Neural cell (in vitro differentiated cells): ENCODE results near the gene USP46. TPM values are rescaled to one million over a fixed set of nuclear protein-coding genes. Genes with fewer than 3 reads are reported as not detected.

Experiments used
- H2AFZ ChIP-seq: fragments of 200-600, 300-800 bp; sonication (generic), shearing (Covaris generic); 2 replicates; pipeline ENCODE4 v1.6.0; 2014; ENCODE audit warnings: low read depth, mild to moderate bottlenecking, antibody characterized with exemption, low read length, moderate library complexity
- H3F3A ChIP-seq: fragments of 200-600 bp; shearing (Covaris generic); 2 replicates; pipeline ENCODE4 v1.6.1; 2016; ENCODE audit warnings: mild to moderate bottlenecking, moderate library complexity, mixed read lengths, antibody characterized with exemption, low read length; ENCODE audit not compliant: insufficient read depth, poor library complexity, severe bottlenecking
- H3K27ac ChIP-seq: fragments of 200-600, 300-800 bp; sonication (generic), shearing (Covaris generic); 2 replicates; pipeline ENCODE4 v1.5.1; 2014; ENCODE audit warnings: mild to moderate bottlenecking, low read length, moderate library complexity
- H3K27me3 ChIP-seq: fragments of 300-800, 200-600 bp; sonication (generic), shearing (Covaris generic); 2 replicates; pipeline ENCODE4 v1.6.0; 2014; ENCODE audit warnings: mild to moderate bottlenecking, low read depth, low read length, moderate library complexity; ENCODE audit not compliant: insufficient read depth
- H3K36me3 ChIP-seq: fragments of 300-800, 200-600 bp; sonication (generic), shearing (Covaris generic); 2 replicates; pipeline ENCODE4 v1.5.1; 2014; ENCODE audit warnings: mild to moderate bottlenecking, antibody characterized with exemption, low read length, moderate library complexity; ENCODE audit not compliant: insufficient read depth
- H3K4me2 ChIP-seq: fragments of 300-800, 200-600 bp; sonication (generic), shearing (Covaris generic); 2 replicates; pipeline ENCODE4 v1.6.0; 2014; ENCODE audit warnings: mild to moderate bottlenecking, low read length
- H3K4me3 ChIP-seq: fragments of 300-800, 200-600 bp; sonication (generic), shearing (Covaris generic); 2 replicates; pipeline ENCODE4 v1.5.1; 2014; ENCODE audit warnings: mild to moderate bottlenecking, low read length, moderate library complexity
- H3K79me2 ChIP-seq: fragments of 200-600 bp; shearing (Covaris generic); replicated peaks from 2 replicates; pipeline ENCODE4 v1.6.0; 2014; ENCODE audit warnings: mild to moderate bottlenecking, low read length, moderate library complexity; ENCODE audit not compliant: insufficient read depth
- H3K9ac ChIP-seq: fragments of 300-800, 200-600 bp; sonication (generic), shearing (Covaris generic); 2 replicates; pipeline ENCODE4 v1.6.1; 2016; ENCODE audit warnings: mild to moderate bottlenecking, low read length, mixed read lengths
- H3K9me2 ChIP-seq: fragments of 200-600 bp; shearing (Covaris generic); 2 replicates; pipeline ENCODE4 v1.6.1; 2016; ENCODE audit warnings: mild to moderate bottlenecking, low read length, mixed read lengths; ENCODE audit not compliant: insufficient read depth
- H3K9me3 ChIP-seq: fragments of 200-600, 300-800 bp; sonication (generic), shearing (Covaris generic); 2 replicates; pipeline ENCODE4 v1.6.1; 2016; ENCODE audit warnings: mild to moderate bottlenecking, mixed run types, low read length, moderate library complexity, mixed read lengths
- H4K20me1 ChIP-seq: fragments of 200-600 bp; shearing (Covaris generic); 2 replicates; pipeline ENCODE4 v1.6.1; 2016; ENCODE audit warnings: mild to moderate bottlenecking, mixed run types; ENCODE audit not compliant: insufficient read depth
- EP300 ChIP-seq: fragments of 450-650 bp; conservative IDR thresholded peaks from 2 replicates; pipeline ENCODE4 v1.6.1; 2014; ENCODE audit warnings: antibody characterized with exemption, mild to moderate bottlenecking, moderate library complexity; ENCODE audit not compliant: poor library complexity, severe bottlenecking
- EZH2 ChIP-seq: fragments of 200-600, 300-800 bp; shearing (Covaris generic), sonication (generic); IDR thresholded peaks from 2 replicates; pipeline ENCODE4 v1.6.1; 2014; ENCODE audit warnings: antibody characterized with exemption, low read length, borderline replicate concordance, mild to moderate bottlenecking; ENCODE audit not compliant: insufficient read depth, poor library complexity, severe bottlenecking
- MXI1 ChIP-seq: fragments of 450-650 bp; conservative IDR thresholded peaks from 2 replicates; pipeline ENCODE4 v1.6.1; 2014; ENCODE audit warnings: antibody characterized with exemption, mild to moderate bottlenecking; ENCODE audit not compliant: poor library complexity, severe bottlenecking
- POLR2AphosphoS5 ChIP-seq: IDR thresholded peaks from 2 replicates; pipeline ENCODE4 v1.6.1; 2012
- RAD21 ChIP-seq: fragments of 450-650 bp; conservative IDR thresholded peaks from 2 replicates; pipeline ENCODE4 v1.6.1; 2014; ENCODE audit warnings: antibody characterized with exemption, mild to moderate bottlenecking, moderate library complexity
- SMC3 ChIP-seq: fragments of 450-650 bp; conservative IDR thresholded peaks from 2 replicates; pipeline ENCODE4 v1.6.1; 2014; ENCODE audit warnings: antibody characterized with exemption, mild to moderate bottlenecking, moderate library complexity; ENCODE audit not compliant: poor library complexity
- TAF1 ChIP-seq: IDR thresholded peaks from 2 replicates; pipeline ENCODE4 v1.6.1; 2012; ENCODE audit warnings: low read depth
- polyA plus RNA-seq: library from polyadenylated mRNA; depleted of rRNA; stranded (reverse); fragments of >200 nt; gene quantifications from 2 replicates; pipeline ENCODE4 v1.2.3, GENCODE V29; 2014
- TF ChIP-seq, protein P1 (sequence below): IDR thresholded peaks from 2 replicates; pipeline ENCODE4 v1.6.1; 2012; ENCODE audit warnings: borderline replicate concordance
- TF ChIP-seq, protein P2 (sequence below): fragments of 450-650 bp; IDR thresholded peaks from 2 replicates; pipeline ENCODE4 v1.5.1; 2014; ENCODE audit warnings: antibody characterized with exemption, mild to moderate bottlenecking, moderate library complexity; ENCODE audit not compliant: poor library complexity, severe bottlenecking

The USP46 gene
- polyA plus RNA-seq, 1 donor from 2014 or later: 14.1 TPM

DNA sequence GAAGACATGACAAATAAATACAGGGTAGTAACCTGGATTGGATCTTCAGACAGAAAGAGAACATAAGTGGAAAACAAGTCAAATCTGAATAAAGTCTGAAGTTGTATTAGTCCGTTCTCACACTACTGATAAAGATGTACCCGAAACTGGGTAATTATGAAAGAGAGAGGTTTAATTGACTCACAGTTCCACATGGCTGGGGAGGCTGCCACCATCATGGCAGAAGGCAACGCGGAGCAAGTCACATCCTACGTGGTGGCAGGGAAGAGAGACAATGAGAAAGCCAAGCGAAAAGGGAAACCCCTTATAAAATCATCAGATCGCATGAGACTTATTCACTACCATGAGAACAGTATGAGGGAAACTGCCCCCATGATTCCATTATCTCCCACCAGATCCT lies 82.8 kb downstream of the USP46 start:
- no peaks in the 10 kb centered on the region for H3K9me2 ChIP-seq
- TF ChIP-seq EZH2 (no peak), RAD21 (no peak), TAF1 (no peak), SMC3 (no peak), MXI1 (no peak), POLR2AphosphoS5 (no peak), EP300 (no peak)
- TF ChIP-seq, protein P1, sequence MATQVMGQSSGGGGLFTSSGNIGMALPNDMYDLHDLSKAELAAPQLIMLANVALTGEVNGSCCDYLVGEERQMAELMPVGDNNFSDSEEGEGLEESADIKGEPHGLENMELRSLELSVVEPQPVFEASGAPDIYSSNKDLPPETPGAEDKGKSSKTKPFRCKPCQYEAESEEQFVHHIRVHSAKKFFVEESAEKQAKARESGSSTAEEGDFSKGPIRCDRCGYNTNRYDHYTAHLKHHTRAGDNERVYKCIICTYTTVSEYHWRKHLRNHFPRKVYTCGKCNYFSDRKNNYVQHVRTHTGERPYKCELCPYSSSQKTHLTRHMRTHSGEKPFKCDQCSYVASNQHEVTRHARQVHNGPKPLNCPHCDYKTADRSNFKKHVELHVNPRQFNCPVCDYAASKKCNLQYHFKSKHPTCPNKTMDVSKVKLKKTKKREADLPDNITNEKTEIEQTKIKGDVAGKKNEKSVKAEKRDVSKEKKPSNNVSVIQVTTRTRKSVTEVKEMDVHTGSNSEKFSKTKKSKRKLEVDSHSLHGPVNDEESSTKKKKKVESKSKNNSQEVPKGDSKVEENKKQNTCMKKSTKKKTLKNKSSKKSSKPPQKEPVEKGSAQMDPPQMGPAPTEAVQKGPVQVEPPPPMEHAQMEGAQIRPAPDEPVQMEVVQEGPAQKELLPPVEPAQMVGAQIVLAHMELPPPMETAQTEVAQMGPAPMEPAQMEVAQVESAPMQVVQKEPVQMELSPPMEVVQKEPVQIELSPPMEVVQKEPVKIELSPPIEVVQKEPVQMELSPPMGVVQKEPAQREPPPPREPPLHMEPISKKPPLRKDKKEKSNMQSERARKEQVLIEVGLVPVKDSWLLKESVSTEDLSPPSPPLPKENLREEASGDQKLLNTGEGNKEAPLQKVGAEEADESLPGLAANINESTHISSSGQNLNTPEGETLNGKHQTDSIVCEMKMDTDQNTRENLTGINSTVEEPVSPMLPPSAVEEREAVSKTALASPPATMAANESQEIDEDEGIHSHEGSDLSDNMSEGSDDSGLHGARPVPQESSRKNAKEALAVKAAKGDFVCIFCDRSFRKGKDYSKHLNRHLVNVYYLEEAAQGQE: no peak
- TF ChIP-seq, protein P2, sequence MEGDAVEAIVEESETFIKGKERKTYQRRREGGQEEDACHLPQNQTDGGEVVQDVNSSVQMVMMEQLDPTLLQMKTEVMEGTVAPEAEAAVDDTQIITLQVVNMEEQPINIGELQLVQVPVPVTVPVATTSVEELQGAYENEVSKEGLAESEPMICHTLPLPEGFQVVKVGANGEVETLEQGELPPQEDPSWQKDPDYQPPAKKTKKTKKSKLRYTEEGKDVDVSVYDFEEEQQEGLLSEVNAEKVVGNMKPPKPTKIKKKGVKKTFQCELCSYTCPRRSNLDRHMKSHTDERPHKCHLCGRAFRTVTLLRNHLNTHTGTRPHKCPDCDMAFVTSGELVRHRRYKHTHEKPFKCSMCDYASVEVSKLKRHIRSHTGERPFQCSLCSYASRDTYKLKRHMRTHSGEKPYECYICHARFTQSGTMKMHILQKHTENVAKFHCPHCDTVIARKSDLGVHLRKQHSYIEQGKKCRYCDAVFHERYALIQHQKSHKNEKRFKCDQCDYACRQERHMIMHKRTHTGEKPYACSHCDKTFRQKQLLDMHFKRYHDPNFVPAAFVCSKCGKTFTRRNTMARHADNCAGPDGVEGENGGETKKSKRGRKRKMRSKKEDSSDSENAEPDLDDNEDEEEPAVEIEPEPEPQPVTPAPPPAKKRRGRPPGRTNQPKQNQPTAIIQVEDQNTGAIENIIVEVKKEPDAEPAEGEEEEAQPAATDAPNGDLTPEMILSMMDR: no peak
- H3K4me3 ChIP-seq: no peak overlapping the region
- H3K36me3 ChIP-seq: no peaks in the 10 kb centered on the region
- no peak overlapping the region for H3K27ac ChIP-seq
- no peak overlapping the region for H2AFZ ChIP-seq
- H3K9ac ChIP-seq: no peak overlapping the region
- H3K9me3 ChIP-seq: no peaks in the 10 kb centered on the region
- no peaks in the 10 kb centered on the region for H4K20me1 ChIP-seq
- no peaks in the 10 kb centered on the region for H3K79me2 ChIP-seq
- H3K27me3 ChIP-seq: no peaks in the 10 kb centered on the region
- H3K4me2 ChIP-seq: no peak overlapping the region
- H3F3A ChIP-seq: no peaks in the 10 kb centered on the region

DNA sequence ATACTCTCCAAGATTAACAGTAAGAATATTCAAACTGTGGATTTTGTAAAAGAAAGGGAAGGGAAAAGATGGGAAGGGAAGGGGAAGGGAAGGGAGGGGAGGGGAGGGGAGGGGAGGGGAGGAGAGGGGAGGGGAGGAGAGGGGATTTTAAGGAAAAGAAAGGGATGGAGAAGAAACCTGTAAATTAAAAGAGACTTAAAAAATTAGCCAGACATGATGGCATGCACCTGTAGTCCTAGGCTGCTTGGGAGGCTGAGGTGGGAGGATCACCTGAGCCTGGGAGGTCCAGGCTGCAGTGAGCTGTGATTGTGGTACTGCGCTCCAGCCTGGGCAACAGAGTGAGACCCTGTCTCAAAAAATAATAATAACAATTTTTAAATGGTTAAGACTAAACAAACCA lies 83.7 kb downstream of the USP46 start:
- H3K27me3 ChIP-seq: no peaks in the 10 kb centered on the region
- no peak overlapping the region for H2AFZ ChIP-seq
- no peaks in the 10 kb centered on the region for H3K79me2 ChIP-seq
- H3K9me2 ChIP-seq: no peaks in the 10 kb centered on the region
- H3K9me3 ChIP-seq: no peaks in the 10 kb centered on the region
- H3K36me3 ChIP-seq: no peaks in the 10 kb centered on the region
- no peak overlapping the region for H3K27ac ChIP-seq
- TF ChIP-seq, protein P2: no peak
- TF ChIP-seq RAD21 (no peak), EZH2 (no peak), POLR2AphosphoS5 (no peak)
- TF ChIP-seq, protein P1: no peak
- no peak overlapping the region for H3K4me2 ChIP-seq
- no peaks in the 10 kb centered on the region for H4K20me1 ChIP-seq
- H3F3A ChIP-seq: no peaks in the 10 kb centered on the region
- H3K9ac ChIP-seq: no peak overlapping the region
- no peak overlapping the region for H3K4me3 ChIP-seq
